HEK293 (cell line): ENCODE results near the gene CEP85L.

Experiments used
- CTCF ChIP-seq: fragments of 450-650 bp; formaldehyde crosslinking; IDR thresholded peaks from 2 replicates; pipeline ENCODE4 v1.5.1; 2016; ENCODE audit warnings: missing biosample characterization, missing genetic modification characterization
- TCF7L2 ChIP-seq: IDR thresholded peaks from 2 replicates; pipeline ENCODE4 v1.6.1; 2011; ENCODE audit warnings: low read depth, mild to moderate bottlenecking, inconsistent platforms, low read length, moderate library complexity, borderline replicate concordance
- ZBTB7A ChIP-seq: fragments of 450-650 bp; formaldehyde crosslinking; IDR thresholded peaks from 2 replicates; pipeline ENCODE4 v1.5.1; 2016; ENCODE audit warnings: low read depth, missing biosample characterization, missing genetic modification characterization
- ZNF530 ChIP-seq: fragments of 450-650 bp; formaldehyde crosslinking; IDR thresholded peaks from 2 replicates; pipeline ENCODE4 v1.5.1; 2016; ENCODE audit warnings: low read depth, missing biosample characterization, missing genetic modification characterization
- ZSCAN23 ChIP-seq: fragments of 450-650 bp; formaldehyde crosslinking; IDR thresholded peaks from 2 replicates; pipeline ENCODE4 v1.5.1; 2016; ENCODE audit warnings: missing biosample characterization, missing genetic modification characterization
- TF ChIP-seq, protein P1 (sequence below): fragments of 450-650 bp; formaldehyde crosslinking; IDR thresholded peaks from 2 replicates; pipeline ENCODE4 v1.5.1; 2016; ENCODE audit warnings: missing biosample characterization, missing genetic modification characterization, low read depth
- TF ChIP-seq, protein P2 (sequence below): fragments of 450-650 bp; formaldehyde crosslinking; IDR thresholded peaks from 2 replicates; pipeline ENCODE4 v1.5.1; 2016; ENCODE audit warnings: missing biosample characterization, missing genetic modification characterization

DNA sequence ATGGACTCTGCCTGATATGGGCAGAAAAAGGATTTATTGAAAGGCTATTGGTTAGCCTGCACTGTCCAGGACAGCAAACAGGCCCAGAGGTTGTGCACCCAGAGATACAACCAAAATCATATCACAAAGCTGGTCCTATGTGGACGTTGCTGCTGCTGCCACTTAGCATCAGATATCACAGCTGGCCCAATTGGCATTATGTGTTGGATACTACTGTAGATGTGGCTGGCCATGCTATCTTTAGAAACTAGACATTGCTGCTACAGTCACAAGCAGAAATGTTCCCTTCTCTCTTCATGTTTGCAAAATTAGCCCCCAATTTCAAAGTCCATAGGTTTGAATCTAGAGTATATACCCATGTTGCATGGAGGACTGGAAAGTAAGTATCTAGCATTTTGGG, 42.2 kb upstream of the CEP85L start:
- TF ChIP-seq, protein P1, sequence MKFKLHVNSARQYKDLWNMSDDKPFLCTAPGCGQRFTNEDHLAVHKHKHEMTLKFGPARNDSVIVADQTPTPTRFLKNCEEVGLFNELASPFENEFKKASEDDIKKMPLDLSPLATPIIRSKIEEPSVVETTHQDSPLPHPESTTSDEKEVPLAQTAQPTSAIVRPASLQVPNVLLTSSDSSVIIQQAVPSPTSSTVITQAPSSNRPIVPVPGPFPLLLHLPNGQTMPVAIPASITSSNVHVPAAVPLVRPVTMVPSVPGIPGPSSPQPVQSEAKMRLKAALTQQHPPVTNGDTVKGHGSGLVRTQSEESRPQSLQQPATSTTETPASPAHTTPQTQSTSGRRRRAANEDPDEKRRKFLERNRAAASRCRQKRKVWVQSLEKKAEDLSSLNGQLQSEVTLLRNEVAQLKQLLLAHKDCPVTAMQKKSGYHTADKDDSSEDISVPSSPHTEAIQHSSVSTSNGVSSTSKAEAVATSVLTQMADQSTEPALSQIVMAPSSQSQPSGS (tag by site-specific recombination), result no peak
- no peak for TF ChIP-seq ZNF530 (tag by site-specific recombination)
- no peak for TF ChIP-seq CTCF (tag by site-specific recombination)
- TF ChIP-seq TCF7L2, result no peak
- TF ChIP-seq ZBTB7A (tag by site-specific recombination), result no peak
- TF ChIP-seq, protein P2, sequence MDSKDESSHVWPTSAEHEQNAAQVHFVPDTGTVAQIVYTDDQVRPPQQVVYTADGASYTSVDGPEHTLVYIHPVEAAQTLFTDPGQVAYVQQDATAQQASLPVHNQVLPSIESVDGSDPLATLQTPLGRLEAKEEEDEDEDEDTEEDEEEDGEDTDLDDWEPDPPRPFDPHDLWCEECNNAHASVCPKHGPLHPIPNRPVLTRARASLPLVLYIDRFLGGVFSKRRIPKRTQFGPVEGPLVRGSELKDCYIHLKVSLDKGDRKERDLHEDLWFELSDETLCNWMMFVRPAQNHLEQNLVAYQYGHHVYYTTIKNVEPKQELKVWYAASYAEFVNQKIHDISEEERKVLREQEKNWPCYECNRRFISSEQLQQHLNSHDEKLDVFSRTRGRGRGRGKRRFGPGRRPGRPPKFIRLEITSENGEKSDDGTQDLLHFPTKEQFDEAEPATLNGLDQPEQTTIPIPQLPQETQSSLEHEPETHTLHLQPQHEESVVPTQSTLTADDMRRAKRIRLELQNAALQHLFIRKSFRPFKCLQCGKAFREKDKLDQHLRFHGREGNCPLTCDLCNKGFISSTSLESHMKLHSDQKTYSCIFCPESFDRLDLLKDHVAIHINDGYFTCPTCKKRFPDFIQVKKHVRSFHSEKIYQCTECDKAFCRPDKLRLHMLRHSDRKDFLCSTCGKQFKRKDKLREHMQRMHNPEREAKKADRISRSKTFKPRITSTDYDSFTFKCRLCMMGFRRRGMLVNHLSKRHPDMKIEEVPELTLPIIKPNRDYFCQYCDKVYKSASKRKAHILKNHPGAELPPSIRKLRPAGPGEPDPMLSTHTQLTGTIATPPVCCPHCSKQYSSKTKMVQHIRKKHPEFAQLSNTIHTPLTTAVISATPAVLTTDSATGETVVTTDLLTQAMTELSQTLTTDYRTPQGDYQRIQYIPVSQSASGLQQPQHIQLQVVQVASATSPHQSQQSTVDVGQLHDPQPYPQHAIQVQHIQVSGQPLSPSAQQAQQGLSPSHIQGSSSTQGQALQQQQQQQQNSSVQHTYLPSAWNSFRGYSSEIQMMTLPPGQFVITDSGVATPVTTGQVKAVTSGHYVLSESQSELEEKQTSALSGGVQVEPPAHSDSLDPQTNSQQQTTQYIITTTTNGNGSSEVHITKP, result no peak
- TF ChIP-seq ZSCAN23, result no peak
